Body of pancreas (tissue), 4 donors: ENCODE measurements around the gene NDFIP1.

Source experiments
- POLR2A ChIP-seq, 3 donors: fragments of 450-650 bp; IDR thresholded peaks; one replicate each; pipeline ENCODE4 v1.6.1; 2016; ENCODE audit warnings: antibody characterized with exemption in 3 of 3, mild to moderate bottlenecking in 2 of 3
- TF ChIP-seq, protein P1 (sequence below), 7 experiments: fragments of 450-650 bp in 4 of 7; fragments of 200-600 bp in 3 of 7; sonication (generic) in 3 of 7; IDR thresholded peaks; one replicate each; pipeline ENCODE4 v1.5.1; 2016 to 2019; ENCODE audit warnings: antibody characterized with exemption in 7 of 7

DNA sequence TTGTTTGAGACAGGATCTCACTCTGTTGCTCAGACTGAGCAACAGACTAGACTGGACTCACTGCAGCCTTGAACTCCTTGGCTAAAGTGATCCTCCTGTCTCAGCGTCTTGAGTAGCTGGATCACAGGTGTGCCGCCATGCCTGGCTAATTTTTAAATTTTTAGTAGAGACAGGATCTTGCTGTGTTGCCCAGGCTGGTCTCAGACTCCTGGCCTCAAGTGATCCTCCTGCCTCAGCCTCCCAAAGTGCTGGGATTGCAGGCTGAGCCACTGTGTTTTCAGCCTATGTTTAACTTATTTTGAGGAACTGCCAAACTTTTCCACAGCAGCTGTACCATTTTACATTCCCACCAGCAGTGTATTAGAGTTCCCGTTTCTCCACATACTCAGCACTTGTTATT lies 16.8 kb downstream of the NDFIP1 start:
- TF ChIP-seq, protein P1, sequence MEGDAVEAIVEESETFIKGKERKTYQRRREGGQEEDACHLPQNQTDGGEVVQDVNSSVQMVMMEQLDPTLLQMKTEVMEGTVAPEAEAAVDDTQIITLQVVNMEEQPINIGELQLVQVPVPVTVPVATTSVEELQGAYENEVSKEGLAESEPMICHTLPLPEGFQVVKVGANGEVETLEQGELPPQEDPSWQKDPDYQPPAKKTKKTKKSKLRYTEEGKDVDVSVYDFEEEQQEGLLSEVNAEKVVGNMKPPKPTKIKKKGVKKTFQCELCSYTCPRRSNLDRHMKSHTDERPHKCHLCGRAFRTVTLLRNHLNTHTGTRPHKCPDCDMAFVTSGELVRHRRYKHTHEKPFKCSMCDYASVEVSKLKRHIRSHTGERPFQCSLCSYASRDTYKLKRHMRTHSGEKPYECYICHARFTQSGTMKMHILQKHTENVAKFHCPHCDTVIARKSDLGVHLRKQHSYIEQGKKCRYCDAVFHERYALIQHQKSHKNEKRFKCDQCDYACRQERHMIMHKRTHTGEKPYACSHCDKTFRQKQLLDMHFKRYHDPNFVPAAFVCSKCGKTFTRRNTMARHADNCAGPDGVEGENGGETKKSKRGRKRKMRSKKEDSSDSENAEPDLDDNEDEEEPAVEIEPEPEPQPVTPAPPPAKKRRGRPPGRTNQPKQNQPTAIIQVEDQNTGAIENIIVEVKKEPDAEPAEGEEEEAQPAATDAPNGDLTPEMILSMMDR (IDR thresholded peaks at IDR 0.05), result no peak
- TF ChIP-seq POLR2A (IDR thresholded peaks at IDR 0.05), result no peak
